NCI-H460 (cell line): ENCODE data around the gene ZNF638. TPM values are rescaled to one million over a fixed set of nuclear protein-coding genes. Genes with fewer than 3 reads are reported as not detected.
A peak's percentile ranks its signal among the peaks of the same experiment; 100 is the strongest.
"Not testable (repeated sequence)": the region's sequence is repeated elsewhere in the genome, so short reads cannot be mapped to it uniquely, and the experiment has no call there.

Experiments used
- DNase-seq: peaks from one replicate; pipeline ENCODE4 v3.0.0-alpha.2; 2016; ENCODE audit warnings: low read depth; ENCODE audit errors: extremely low read depth
- polyA plus RNA-seq: library from polyadenylated mRNA; depleted of rRNA; stranded (reverse); fragments of >200 nt; gene quantifications from 2 replicates; pipeline ENCODE4 v1.2.3, GENCODE V29; 2014; cell fraction: nucleus; rRNA removed
- total RNA-seq: library from RNA; depleted of rRNA; stranded (reverse); fragments of >200 nt; shearing (Covaris generic); gene quantifications from 2 replicates; pipeline ENCODE4 v1.2.3, GENCODE V29; 2014; rRNA removed

ZNF638 gene
- total RNA-seq = 127 and 137 TPM in 2 replicates
- polyA plus RNA-seq = 114 and 141 TPM in 2 replicates

DNA sequence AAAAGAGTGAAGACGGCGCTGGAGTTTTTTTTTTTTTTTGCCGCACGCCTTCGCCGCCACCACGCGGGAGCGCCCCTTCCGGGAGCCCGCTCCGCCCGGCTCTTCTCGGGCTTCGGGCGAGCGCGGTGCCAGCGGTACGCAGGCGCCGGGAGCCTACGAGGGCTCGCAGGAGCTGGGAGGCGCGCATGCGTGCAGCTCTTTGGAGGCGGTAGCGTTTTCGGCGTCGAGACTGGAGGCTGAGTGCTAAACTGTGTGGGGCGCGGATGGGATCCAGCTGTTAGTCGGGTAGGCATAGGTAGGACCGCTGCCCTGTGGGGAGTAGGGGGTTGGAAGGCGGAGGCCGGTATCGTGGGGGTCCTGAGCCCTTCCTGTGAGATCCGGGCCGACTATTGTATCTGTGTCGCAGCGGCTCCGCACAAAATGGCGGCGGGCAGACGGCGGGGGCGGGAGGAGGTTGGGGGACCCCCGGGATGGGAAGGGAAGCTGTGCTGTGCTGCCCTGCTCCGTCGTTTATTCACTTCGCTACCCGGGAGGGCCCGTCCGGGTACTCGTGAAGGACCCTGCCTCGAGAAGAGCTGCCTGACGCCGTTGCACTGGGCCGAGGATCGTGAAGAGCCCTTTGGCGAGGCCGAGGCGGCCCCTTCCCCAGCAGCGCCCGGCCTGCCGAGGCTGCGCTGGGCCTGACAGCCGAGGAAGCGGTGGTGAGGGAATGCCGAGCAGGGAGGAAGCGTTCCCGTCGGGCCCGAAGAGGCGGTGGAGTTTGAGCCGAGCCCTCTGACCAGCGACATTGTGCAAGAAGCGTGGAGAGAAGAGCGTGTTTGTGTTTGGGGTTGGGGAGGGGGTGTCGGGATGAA is at the start of gene ZNF638:
TSS of gene ZNF638 (plus strand) at position 202 of the 854 bp plus-strand sequence. CDS start 17,173 bp downstream, outside the sequence.
- DNase-seq = peak; percentile 91

GRCh38 chr2:71281950-71282349 is 49.6 kb upstream of the ZNF638 start:
- no peak for DNase-seq

GRCh38 chr2:71282493-71282892 is 49.1 kb upstream of the ZNF638 start:
- peak; percentile 19 for DNase-seq

GRCh38 chr2:71283131-71283530 is 48.5 kb upstream of the ZNF638 start:
- DNase-seq = no peak

DNA sequence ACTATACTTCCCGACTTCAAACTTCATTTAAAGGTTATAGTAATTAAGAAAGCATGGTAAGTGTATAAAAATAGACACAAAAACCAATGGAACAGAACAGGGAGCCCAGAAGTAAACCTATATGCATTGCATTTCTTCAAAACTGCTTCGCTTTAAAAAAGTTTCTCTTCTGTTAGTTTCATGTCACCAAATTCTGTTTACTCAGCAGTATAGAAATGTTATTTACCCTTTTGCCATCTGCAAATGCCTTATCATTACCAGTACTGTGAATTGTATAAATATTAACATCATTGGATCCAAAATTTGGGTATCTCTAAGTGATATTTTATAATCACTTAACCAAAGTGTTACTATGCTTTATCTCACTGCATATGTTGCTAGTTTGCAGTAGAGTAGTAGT is 45.9 kb upstream of the ZNF638 start:
- DNase-seq = no peak

GRCh38 chr2:71291398-71291797 is 40.2 kb upstream of the ZNF638 start:
- no peak for DNase-seq

- DNase-seq = no peak
Measured at GRCh38 chr2:71292159-71292558, 39.4 kb upstream of the ZNF638 start.

DNA sequence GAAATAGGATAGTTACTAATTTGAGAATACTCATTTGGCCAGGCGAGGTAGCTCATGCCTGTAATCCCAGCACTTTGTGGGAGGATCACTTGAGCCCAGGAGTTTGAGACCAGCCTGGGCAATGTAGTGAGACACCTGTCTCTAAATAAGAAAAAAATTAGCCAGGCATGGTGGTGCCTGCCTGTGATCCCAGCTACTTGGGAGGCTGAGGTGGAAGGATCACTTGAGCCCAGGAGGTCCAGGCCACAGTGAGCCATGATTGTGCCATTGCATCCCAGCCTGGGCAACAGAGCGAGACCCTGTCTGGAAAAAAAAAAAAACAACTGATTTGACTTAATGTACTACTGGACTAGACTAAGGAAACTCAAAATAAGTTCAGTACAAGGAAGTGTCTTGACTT is 32.7 kb upstream of the ZNF638 start:
- DNase-seq = no peak

DNA sequence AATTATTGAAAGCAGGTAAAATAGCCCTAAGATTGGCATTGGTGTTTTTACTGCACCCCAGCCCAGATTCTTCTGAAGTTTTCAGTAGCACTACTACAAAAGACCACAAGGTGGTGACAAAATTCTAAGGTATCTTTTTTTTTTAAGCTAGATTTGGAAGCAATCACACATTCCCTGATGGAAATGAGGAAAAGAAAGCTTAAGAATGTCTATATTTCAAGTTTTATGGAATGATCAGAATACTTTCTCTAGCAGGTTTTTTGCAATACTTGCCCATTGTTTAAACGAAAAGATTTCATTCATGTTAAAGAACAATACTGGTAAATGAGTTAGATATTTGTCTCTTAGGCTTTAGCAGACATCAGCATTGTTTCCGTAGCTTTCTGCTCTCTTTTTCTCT is 32.1 kb upstream of the ZNF638 start:
- DNase-seq = peak; percentile 35

DNA sequence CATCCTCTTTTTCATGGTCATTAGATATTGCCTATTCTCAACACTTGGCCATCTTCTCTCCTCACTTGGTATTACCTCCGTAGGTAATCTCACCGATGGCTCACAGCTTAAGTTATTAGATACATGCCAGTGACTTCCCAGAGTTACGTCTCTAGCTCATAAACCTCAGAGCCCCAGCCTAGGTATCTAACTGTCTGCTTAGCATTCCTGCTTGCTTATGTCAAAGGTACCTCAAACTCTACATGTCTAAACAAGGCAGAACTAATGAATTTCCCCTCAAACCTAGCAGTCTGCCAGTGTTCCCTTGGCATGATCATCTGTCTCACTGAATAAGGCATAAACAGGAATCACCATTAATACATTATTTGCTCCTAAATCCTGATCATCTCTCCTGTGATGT is 27.7 kb upstream of the ZNF638 start:
- no peak for DNase-seq

- DNase-seq = no peak
Measured at GRCh38 chr2:71306762-71307161, 24.8 kb upstream of the ZNF638 start.

DNA sequence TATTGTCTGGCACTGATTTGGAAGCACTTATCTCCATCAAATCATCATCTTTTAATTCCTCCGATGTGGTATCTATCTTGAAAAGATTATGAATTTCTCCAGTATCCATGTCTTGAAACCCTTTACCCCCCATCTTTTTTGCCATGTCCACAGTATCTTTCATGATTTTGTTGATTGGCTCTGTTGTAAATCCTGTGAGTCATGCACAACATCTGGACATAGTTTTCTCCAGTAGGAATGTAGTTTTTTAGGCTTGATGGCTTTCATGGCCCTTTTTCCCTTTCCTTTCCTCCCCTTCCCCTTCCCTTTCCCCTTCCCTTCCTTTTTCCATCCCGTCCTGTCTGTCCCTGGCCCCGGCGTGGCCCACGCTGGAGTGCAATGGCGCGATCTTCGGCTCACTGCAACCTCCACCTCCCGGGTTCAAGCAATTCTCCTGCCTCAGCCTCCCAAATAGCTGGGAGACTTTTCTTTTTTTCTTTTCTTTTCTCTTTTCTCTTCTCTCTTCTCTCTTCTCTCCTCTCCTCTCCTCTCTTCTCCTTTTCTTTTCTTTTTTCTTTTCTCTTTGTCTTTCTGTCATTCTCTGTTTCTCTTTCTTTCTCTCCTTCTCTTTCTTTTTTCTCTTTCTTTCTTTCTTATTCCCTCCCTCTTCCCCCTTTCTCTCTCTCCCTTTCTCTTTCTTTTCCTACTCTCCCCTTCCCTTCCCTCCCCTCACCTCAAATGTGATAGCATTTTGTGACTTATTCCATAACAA is 18.4 kb upstream of the ZNF638 start:
- no peak for DNase-seq

DNA sequence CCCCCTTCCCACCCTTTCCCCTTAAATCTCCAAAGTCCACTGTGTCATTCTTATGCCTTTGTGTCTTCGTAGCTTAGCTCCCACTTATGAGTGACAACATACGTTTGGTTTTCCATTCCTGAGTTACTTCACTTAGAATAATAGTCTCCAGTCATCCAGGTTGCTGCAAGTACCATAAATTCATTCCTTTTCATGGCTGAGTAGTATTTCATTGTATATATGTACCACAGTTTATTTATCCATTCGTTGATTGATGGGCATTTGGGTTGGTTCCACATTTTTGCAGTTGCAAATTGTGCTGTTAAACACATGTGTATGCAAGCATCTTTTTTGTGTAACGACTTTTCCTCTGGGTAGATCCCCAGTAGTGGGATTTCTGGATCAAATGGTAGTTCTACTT is 14.5 kb upstream of the ZNF638 start:
- DNase-seq = no peak

DNA sequence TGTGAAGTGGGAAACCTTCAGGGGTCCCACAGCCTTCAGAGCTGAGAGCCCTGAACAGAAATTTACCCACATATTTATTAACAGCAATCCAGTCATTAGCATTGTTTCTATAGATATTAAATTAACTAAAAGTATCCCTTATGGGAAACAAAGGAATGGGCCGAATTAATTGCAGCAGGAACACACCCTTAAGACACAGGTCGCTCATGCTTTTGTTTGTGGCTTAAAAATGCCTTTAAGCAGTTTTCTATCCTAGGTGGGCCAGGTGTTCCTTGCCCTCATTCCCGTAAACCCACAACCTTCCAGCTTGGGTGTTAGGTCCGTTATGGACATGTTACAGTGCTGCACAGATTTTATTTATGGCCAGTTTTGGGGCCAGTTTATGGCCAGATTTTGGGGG is 13.7 kb upstream of the ZNF638 start:
- DNase-seq = not testable (repeated sequence)

DNA sequence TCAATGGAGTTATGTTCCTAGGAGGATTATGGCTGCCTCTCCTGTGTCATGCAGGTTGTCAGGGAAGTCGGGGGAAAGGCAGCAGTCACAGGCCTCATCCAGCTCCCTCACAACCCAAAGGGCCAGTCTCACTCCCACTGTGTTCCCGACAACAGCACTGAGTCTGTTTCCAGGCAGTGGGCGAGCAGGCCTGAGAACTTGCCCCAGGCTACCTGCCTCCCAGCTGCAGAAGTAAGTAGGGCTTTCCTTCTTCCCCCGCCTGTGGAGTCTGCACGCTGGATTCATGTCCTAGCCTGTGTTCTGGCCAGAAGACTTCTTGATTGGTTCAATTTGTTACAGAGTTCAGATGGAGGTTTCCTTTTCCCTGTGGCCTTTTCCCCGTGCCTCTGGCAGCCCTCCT is 8.2 kb upstream of the ZNF638 start:
- DNase-seq = no peak

DNA sequence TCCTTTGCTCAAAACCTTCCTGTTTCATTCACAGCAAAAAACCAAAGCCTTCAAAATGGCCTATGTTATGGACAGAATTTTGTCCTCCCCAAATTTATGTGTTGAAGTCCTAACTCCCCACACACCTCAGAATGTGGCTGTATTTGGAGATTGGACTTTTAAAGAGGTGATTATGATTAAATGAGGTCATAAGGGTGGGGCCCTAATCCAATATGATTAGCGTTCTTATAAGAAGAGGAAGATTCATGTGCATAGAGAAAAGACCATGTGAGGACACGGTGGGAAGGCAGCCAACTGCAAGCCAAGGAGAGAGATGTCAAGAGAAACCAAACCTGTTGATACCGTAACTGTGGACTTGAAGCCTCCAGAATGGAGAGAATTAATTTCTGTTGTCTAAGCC is 4.6 kb upstream of the ZNF638 start:
- no peak for DNase-seq

DNA sequence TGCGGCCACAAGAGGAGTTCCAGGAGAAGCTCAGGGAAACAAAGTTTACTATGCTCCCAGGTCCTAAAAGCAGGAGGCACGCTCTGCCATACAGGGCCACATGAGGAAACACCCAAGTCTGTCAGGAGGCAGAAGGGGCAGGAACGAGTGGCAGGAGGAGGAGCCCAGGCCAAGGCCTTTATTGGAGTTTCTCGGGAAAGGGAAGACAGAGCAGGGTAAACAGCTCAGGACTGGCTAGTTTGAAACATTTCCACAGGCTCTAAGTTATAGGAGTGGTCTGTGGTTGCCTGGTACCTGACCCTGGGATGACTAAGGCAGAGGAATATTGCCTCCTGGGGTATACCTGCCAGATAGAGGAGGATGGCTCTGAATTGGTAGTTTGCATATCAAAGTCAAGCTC is 3.7 kb upstream of the ZNF638 start:
- DNase-seq = no peak

GRCh38 chr2:71330155-71330554 is 1.4 kb upstream of the ZNF638 start:
- no peak for DNase-seq

DNA sequence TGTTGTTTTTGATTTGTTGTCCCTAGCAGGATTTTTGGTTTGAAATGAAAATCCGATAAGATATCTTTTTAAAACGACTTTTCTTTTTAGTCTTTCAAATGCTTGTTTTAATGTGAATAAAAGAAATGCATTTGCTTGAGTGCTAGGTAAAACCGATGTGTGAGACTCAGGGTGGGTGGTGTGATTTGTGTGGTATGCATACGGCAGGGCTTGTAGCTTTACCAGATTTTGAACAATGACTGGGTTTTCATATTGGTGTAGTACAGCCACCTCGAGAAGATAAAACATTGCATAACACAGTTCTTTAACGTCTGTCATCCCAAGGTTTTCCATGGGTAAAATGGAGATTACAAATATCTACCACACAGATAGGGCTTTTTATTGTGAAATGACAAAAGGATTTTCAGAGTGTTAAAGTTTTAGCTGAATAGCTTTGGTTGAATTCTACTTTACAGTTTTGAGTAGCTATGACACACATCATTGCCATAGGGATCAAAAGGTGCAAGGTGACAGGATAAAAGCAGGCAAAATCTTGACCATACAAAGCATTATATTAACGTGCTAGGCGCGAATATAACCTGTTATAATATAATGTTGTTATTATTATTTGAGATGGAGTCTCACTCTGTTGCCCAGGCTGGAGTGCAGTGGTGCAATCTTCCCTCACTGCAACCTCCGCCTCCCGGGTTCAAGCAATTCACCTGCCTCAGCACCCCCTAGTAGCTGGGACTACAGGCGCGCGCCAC is 824 bp upstream of the ZNF638 start:
- DNase-seq = no peak

- not testable (repeated sequence) for DNase-seq
Measured at GRCh38 chr2:71331331-71331580, 326 bp upstream of the ZNF638 start.

- DNase-seq = no peak
Measured at GRCh38 chr2:71332435-71332796, 834 bp downstream of the ZNF638 start.

DNA sequence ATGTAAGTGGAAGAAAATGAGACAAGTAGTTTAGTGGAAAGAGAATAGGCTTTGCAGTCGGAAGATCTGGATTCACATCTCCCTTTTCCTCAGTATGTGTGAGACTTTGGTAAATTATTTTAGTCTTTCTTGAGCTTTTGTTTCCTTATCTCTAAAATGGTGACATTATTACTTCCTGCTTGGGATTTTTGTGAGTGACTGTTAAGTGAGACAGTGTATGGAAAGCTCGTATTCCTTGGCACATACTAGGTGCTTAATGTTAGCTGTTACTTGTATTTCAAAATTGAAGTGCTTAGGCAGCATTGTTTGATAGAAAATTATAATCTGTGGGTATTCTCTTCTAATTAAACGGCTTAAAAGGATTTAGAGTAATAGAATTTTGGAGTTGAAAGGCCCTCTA is 2.0 kb downstream of the ZNF638 start:
- no peak for DNase-seq
